Activated naive CD4-positive, alpha-beta T cell treated with Interleukin-2 at 50 U/mL for 16 hours (primary cell): Measurements from ENCODE around the gene RTEL1.
A peak's percentile ranks its signal among the peaks of the same experiment; 100 is the strongest.

Experiments
- DNase-seq: peaks from one replicate; pipeline ENCODE4 v3.0.0-alpha.2; 2020

RTEL1 gene

DNA sequence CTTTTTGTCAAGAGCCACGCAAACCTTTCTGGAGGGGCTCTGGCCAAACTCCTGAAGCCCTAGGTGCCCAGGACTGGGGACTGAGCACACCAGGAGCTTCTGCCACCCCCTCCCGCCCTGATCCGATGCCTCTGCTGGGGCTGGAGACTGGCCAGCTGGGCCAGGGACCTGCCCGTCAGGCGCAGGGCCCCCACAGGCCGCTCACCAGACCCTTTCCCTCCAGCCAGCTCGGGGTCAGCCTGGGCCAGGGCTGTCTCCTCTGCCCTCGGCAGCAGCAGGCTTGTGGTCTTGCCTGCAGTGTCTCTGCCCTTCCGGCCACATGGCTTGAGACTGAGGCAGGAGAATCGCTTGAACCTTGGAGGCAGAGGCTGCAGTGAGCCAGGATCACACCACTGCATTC, 14.6 kb downstream of the RTEL1 start:
- no peak for DNase-seq

DNA sequence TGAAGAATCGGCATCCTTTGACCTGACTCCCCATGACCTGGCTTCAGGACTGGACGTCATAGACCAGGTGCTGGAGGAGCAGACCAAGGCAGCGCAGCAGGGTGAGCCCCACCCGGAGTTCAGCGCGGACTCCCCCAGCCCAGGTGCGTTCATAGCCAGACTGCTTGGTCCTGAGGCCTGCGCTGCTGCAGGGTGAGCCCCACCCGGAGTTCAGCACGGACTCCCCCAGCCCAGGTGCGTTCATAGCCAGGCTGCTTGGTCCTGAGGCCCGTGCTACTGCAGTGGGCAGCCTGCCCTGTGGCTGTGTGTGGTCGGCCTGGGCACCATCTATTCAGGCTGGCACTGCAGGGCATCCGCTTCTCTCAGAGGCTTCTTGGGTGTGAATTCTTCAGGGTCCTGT, 15.8 kb downstream of the RTEL1 start:
- no peak for DNase-seq

DNA sequence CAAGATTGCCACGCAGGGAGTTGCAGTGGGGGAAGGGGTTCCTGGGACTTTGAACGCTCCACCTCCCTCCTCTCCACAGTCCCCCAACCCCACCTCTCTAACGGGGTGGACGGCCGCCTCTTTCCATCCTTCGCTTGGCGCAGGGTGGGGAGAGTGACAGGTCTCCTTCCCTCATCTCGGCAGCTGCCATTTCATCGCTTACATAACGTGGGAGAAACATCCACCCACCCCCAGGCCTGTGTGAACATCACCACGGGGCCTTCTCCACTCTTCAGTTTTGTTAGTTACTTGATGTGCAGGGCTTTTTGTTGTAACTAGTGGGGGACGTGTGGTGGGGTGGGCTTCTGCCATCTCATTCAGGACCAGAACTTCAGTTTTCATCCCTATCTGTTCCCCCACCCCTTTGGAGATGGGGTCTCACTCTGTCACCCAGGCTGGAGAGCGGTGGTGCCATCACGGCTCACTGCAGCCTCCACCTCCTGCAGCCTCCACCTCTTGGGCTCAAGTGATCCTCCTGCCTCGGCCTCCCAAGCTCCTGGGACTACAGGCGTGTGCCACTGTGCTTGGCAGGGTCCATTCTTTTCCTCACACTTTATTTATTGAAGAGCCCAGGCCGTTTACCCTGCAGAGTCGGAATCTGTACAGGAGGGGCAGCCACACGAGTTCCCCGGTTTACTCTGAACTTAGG, 17.7 kb downstream of the RTEL1 start:
- DNase-seq: no peak

DNA sequence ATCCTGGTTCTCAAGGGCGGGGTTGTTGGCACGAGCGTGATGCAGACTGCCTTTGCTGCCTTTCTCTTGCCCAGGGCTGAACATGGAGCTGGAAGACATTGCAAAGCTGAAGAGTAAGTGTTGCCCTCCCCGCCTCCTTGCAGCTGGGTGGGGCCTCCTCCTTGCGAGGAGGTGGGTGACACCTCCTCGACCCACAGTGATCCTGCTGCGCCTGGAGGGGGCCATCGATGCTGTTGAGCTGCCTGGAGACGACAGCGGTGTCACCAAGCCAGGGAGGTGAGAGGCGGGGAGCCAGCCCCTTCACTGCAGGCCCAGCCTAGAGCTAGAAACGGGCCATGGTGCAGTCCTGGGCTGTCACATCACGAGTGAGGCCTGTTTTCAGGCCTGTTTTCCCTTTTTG, 20.0 kb downstream of the RTEL1 start:
- DNase-seq: no peak

DNA sequence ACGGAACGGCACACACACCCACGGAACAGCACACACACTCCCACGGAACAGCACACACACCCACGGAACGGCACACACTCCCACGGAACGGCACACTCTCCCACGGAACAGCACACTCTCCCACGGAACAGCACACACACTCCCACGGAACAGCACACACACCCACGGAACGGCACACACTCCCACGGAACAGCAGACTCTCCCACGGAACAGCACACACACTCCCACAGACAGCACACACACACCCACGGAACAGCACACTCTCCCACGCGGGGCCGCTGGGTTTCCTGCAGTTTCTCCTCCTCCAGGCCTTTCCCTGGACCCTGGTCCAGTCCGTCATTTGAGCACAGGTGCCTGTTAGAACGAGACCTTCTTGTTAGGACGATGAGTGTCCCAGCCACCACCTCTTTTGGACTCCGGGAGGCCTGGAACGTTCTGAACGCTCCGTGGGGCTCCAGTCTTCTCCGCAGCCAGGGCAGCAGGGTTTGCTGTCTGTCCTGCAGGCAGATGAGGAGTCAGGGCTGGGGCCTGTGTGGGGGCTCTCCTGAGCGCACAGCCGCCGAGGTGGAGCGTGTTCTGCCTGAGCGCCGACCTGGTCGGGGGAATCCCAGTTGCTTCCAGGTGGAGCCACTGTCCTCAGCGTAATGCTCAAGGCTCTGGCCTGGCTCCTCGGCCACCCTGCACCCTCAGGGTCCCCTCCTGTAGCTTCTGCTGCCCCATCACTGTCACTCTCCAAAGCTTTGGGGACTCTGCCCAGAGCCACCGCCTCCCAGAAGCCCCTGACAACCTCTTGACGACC, 20.8 kb downstream of the RTEL1 start:
- no peak for DNase-seq

- no peak for DNase-seq
These were observed 21.7 kb downstream of the RTEL1 start for GRCh38 chr20:63679799-63680305.

- no peak for DNase-seq
These were observed 22.3 kb downstream of the RTEL1 start for GRCh38 chr20:63680427-63680826.

DNA sequence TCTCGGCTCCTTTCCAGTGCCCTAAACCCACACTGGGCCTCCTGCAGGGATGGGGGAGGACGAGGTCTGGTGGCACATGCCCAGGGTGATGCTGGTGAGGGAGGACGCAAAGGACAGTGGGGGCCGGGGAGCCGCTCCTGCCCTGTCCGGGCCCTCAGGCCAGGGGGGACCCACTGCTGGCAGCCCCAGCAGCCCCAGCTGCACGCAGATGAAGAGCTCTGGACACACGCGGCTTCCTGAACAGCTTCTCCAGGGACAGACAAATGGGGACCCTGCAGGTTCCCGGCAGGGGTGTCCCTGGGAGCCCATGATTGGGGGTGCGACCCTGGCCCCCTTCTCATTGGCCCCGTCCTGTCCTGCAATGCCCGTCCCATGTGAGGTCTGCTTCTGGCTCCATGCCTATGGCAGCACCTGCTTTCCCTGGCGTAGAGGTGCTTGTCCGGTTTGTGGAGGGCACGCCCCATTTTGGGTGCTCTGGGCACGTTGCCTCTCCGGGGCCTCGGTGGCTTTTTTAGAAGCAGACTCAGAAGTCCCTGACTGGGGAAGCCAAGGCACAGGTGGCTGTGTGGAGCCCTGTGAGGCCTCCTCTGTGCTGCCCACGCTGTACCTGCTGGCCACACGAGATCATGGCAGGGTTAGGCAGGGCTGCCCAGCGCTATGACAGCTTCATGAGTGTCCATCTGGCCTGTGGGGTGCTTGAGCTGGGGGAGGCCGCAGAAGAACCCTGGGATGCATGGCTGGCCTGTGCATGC, 22.9 kb downstream of the RTEL1 start:
- DNase-seq: no peak

DNA sequence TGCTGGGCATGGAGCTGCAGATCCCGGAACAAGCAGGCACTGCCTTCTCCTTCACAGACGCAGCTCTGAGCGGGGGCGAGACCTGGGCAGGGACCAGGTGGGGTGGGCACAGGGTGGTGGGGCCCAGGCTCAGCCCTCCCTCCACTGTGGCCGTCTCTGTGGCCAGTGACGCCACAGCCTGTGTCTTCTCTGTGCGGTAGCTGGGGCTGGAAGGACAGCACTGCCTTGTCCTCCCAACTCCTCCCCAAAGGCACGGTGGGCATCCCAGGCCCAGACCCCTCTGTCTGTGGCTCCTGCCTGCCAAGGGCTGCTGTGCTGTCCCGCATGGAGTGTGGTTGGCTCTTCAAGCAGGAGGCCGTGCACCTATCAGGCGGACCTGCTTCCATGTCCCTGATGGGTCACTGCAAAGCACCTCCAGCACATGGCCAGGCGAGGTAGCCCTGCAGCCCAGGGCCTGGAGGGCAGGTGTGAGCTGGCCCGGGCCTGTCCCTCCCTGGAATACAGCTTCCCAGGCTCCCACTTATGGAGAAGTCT, 23.6 kb downstream of the RTEL1 start:
- DNase-seq: no peak

- DNase-seq: no peak
These were observed 24.4 kb downstream of the RTEL1 start for GRCh38 chr20:63682384-63683139.

- no peak for DNase-seq
These were observed 27.3 kb downstream of the RTEL1 start for GRCh38 chr20:63685269-63686026.

DNA sequence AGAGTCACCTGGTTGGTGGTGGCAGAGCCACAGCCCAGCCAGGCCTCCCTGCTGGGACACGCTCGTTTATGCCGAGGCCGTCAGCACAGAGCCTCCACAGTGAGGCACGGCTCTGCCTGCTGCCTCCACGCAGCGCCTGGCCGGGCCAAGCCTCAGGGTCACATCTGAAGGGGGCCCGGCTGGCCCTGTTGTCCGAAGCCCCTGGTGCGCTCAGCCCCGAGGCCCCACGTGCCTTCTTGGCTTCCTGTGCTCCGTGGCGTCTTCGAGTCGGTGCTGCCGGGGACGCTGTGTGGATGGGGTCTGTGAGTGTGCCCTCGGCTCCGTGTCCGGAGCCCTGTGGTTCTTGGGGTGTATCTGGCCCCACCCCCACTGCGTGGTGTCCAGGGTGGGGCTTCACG, 28.0 kb downstream of the RTEL1 start:
- no peak for DNase-seq

DNA sequence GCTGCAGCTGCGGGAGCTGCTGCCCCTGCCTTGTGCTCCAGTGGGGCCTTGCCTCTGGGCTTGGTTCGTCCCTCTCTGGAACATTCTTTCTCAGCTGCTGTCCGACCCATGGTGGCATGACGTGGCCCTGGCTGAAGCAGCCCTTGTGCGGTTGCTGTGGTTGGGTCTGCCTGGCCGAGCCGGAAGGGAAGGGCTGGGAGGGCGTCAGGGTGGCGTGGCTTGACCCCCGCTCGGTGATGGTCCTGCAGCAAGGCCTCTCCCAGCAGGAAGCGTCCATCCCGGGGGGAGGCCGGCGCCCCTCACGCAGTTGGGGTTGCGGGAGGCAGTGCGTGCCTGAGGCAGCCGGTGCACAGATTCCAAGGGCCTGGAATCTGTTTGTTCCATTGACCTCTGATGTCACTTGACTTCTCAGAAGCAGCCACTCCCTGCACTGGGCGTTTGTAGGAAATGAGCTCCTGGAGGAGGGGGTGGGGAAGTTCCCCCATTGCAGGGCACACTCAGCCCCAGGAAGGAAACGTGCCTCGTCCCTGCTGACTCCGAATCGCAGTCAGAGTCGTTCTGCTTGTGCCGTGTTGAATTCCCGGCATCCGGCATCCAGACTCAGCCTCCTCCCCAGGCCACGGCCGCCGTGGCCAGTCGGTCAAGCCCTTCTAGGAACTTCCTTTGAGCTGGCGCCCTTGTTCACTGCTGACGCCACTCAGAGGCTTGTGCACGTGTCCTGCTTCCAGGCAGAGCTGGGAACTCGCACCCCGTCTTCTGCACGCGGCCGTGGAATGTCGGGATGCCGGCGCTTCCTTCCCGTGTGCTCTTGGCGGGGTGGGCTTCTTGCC, 28.6 kb downstream of the RTEL1 start:
- DNase-seq: peak; percentile 60

DNA sequence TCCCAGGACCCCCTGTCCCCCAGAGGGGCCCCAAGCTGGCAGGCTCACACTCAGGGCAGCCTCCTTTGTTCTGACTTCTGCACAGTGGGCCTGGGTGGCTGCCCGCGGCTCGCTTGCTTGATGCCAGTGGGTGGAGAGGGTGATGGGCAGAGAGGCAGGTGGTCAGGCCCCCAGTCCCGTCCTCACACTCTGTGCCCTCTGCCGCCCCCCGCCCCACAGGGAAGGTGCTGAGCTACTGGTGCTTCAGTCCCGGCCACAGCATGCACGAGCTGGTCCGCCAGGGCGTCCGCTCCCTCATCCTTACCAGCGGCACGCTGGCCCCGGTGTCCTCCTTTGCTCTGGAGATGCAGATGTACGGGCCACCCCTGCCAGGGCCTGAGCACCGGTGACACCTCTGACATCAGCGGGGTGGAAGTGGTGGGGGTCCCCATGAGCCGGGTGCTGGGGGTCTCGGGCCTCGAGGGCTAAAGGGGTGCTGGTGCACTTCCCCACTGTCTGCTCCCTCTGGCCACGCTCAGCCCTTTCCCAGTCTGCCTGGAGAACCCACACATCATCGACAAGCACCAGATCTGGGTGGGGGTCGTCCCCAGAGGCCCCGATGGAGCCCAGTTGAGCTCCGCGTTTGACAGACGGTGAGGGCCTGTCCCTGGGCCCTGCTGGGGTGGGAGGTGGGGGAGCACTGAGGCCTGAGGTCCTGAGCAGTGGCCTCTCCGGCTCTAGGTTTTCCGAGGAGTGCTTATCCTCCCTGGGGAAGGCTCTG, 29.5 kb downstream of the RTEL1 start:
- no peak for DNase-seq

DNA sequence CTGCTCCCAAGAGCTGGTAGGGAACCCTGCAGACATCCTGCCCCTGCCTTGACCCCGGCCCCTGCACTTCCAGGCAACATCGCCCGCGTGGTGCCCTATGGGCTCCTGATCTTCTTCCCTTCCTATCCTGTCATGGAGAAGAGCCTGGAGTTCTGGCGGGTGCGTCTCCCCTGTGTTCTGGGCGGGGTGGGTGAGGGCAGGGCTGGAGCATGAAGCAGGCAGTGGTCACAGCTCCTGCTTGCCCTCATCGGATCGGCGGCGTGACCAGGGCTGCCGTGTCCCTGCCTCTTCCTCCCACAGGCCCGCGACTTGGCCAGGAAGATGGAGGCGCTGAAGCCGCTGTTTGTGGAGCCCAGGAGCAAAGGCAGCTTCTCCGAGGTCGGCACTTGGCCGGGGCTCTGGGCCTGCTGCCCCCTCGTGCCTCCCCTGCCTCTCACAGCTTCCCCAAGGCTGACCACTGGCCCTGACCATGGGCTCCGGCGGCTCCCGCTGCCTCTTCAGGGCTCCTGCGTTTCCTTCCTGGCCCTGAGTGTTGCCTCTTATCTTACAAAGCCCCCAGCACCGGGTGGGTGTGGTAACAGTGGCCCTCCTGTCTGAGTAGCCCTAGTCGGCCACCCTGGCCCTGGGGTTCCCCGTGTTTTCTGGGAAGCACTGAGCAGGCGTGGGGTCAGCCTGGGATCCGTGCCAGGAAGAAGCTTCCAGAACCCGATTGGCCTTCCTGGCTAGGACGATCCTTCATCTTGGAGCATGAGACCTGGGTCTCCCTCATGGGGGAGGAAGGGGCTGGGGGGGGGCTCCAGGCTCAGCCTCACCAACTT, 30.3 kb downstream of the RTEL1 start:
- no peak for DNase-seq

DNA sequence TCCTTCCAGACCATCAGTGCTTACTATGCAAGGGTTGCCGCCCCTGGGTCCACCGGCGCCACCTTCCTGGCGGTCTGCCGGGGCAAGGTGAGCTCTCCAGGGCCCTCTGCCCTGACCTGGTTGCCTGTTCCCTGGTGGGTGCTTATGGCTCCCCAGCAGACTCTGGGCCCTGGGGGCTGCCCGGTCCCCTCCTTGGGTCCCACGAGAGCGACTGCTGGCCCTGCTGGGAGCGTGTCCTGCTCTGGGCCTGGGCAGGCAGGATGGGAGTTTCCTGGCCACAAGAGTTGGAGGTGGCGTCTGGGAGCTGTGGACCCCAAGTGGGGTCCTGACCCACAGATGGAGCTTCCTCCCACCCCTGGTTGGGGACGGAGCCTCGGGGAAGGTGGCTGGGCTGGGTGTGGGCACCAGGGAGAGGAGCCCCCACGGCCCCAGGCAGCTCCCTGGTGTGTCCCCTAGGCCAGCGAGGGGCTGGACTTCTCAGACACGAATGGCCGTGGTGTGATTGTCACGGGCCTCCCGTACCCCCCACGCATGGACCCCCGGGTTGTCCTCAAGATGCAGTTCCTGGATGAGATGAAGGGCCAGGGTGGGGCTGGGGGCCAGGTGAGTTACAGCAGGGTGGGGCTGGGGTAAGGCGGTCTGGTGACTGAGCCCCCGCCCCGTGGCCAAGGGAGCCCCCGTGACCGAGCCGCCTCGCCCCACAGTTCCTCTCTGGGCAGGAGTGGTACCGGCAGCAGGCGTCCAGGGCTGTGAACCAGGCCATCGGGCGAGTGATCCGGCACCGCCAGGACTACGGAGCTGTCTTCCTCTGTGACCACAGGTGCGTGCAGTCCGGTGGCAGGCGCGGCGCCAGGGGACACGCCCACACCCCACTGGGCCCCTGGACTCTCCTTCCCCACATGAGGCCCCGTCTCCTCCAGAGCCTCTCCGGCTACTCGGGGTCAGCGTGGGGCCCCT, 31.2 kb downstream of the RTEL1 start:
- no peak for DNase-seq

- DNase-seq: no peak
These were observed 32.1 kb downstream of the RTEL1 start for GRCh38 chr20:63690003-63690897.
